Spleen (tissue), 11 donors: ENCODE measurements around the gene FCRL5. TPM values are rescaled to one million over a fixed set of nuclear protein-coding genes. Genes with fewer than 3 reads are reported as not detected.

ENCODE experiments used
- DNase-seq: peaks from one replicate; pipeline ENCODE4 v3.0.0-alpha.2; 2020
- H3K27ac ChIP-seq, 8 donors: fragments of 200-600 bp; sonication (generic) in 7 of 8; 1 replicate in 4 of 8; 2 replicates in 4 of 8; pipeline versions ENCODE4 v1.5.0 to v1.8.0; 2016 to 2021; ENCODE audit warnings: inconsistent platforms in 4 of 8, mild to moderate bottlenecking in 4 of 8, moderate library complexity in 1 of 8
- H3K27me3 ChIP-seq, 7 donors: fragments of 200-600 bp; sonication (generic) in 6 of 7; replicated peaks in 1 of 7; 1 replicate in 4 of 7; 2 replicates in 3 of 7; pipeline versions ENCODE4 v1.5.0 to v1.8.0; 2016 to 2021; ENCODE audit warnings: inconsistent platforms in 3 of 7, mild to moderate bottlenecking in 1 of 7
- H3K36me3 ChIP-seq, 6 donors: fragments of 200-600 bp; sonication (generic) in 5 of 6; 1 replicate in 4 of 6; 2 replicates in 2 of 6; pipeline versions ENCODE4 v1.5.0 to v1.8.0; 2016 to 2021; ENCODE audit warnings: inconsistent platforms in 2 of 6
- H3K4me1 ChIP-seq, 6 donors: fragments of 200-600 bp; sonication (generic) in 5 of 6; 1 replicate in 3 of 6; 2 replicates in 3 of 6; pipeline versions ENCODE4 v1.5.0 to v1.8.0; 2016 to 2021; ENCODE audit warnings: inconsistent platforms in 3 of 6
- H3K4me3 ChIP-seq, 8 donors: fragments of 200-600 bp; sonication (generic) in 7 of 8; 1 replicate in 4 of 8; 2 replicates in 4 of 8; pipeline versions ENCODE4 v1.5.0 to v1.8.0; 2016 to 2021; ENCODE audit warnings: inconsistent platforms in 4 of 8, mild to moderate bottlenecking in 4 of 8, moderate library complexity in 2 of 8
- H3K9me3 ChIP-seq, 8 donors: fragments of 200-600 bp; sonication (generic) in 7 of 8; 1 replicate in 4 of 8; 2 replicates in 4 of 8; pipeline versions ENCODE4 v1.5.0 to v1.8.0; 2016 to 2021; ENCODE audit warnings: inconsistent platforms in 4 of 8
- CTCF ChIP-seq, 11 experiments: fragments of 200-600 bp in 7 of 11; fragments of 450-650 bp in 4 of 11; sonication (generic) in 4 of 11; IDR thresholded peaks in 8 of 11; conservative IDR thresholded peaks in 3 of 11; 1 replicate in 7 of 11; 2 replicates in 4 of 11; pipeline versions ENCODE4 v1.4.0 to v1.8.0; 2016 to 2021; ENCODE audit warnings: antibody characterized with exemption in 11 of 11, inconsistent platforms in 4 of 11, mild to moderate bottlenecking in 1 of 11
- POLR2A ChIP-seq, 3 donors: fragments of 450-650 bp; IDR thresholded peaks; one replicate each; pipeline ENCODE4 v1.5.1; 2017; ENCODE audit warnings: antibody characterized with exemption in 3 of 3, mild to moderate bottlenecking in 1 of 3
- POLR2AphosphoS5 ChIP-seq, 3 donors: sonication (generic); formaldehyde crosslinking; IDR thresholded peaks; one replicate each; pipeline ENCODE4 v1.5.1; 2017; ENCODE audit warnings: antibody characterized with exemption in 3 of 3
- WGBS, 5 donors: extraction: QIAGEN DNeasy Blood & Tissue Kit in 3 of 5; methylation state at CpG; one replicate each; pipeline versions ENCODE4 v1.1.5 to v1.1.7; 2013 to 2018; 5-methylcytosine and 5-hydroxymethylcytosine counted together
- intact Hi-C: fragments of 100-400 bp; cut with DNase I; formaldehyde crosslinking; loops from one replicate; pipeline ENCODE4 v1.15.0; 2023; ENCODE audit warnings: low total_unique reads
- polyA plus RNA-seq, 3 donors: library from polyadenylated mRNA; stranded (reverse); fragments of 200-250 nt; gene quantifications; one replicate each; pipeline ENCODE4 v1.2.1, GENCODE V29; 2013
- total RNA-seq, 7 donors: library from RNA; depleted of rRNA in 3 of 7; stranded (reverse); fragments of >200 nt in 3 of 7; fragmentation: NEBNext Ultra II Directional in 4 of 7; extraction: Animal tissue kit (Norgen Biotek cat#: 25700) in 4 of 7; gene quantifications; one replicate each; pipeline versions ENCODE4 v1.1.0 to v1.2.1, GENCODE V29; 2016 to 2021
- donor health status: healthy with polysubstance abuse.
- donor health status: DM: no; HTN: no; CAD: no; lungs with moderate emphysema.
- donor health status: DM: no; HTN: no; CAD: no.
- donor health status: Bipolar disorder and iron deficiency.
- donor health status: healthy.
- donor health status: DM: no; HTN: no; CAD: no.
- donor health status: DM: yes; HTN: yes; CAD: no.

Gene FCRL5
- total and polyA plus RNA-seq, 10 donors, result 51.0 to 111 (median 68.2) TPM

GRCh38 chr1:157519451-157519850, 32.9 kb downstream of the FCRL5 start:
- Histone ChIP-seq H3K36me3 (peaks cover 0 to 58% (median 0%) of the 10 kb centered on the region in 6 donors), H3K27ac (no peak overlapping the region), H3K27me3 (no peaks in the 10 kb centered on the region), H3K4me1 (no peaks in the 10 kb centered on the region), H3K9me3 (no peaks in the 10 kb centered on the region), H3K4me3 (no peak overlapping the region)
- 76 to 89% (median 85%) methylated on average over 2 of the region's 2 CpGs for WGBS, 5 donors
- no peak for DNase-seq
- intact Hi-C loops, result no loop called here
- TF ChIP-seq CTCF (IDR thresholded peaks at IDR 0.05 in 8 of 11, conservative IDR thresholded peaks at IDR 0.05 in 3 of 11), result no peak
- TF ChIP-seq POLR2AphosphoS5 (IDR thresholded peaks at IDR 0.05), result no peak
- TF ChIP-seq POLR2A (IDR thresholded peaks at IDR 0.05), result no peak

- no peak for TF ChIP-seq CTCF (IDR thresholded peaks at IDR 0.05 in 8 of 11, conservative IDR thresholded peaks at IDR 0.05 in 3 of 11)
- DNase-seq, result no peak
- H3K27me3 ChIP-seq, result no peaks in the 10 kb centered on the region
- 55 to 85% (median 62%) methylated on average over 8 of the region's 8 CpGs for WGBS, 5 donors
- peaks cover 0 to 58% (median 0%) of the 10 kb centered on the region in 6 donors for H3K36me3 ChIP-seq
- H3K4me3 ChIP-seq, result no peak overlapping the region
- no peak overlapping the region for H3K27ac ChIP-seq
- peaks cover 0 to 14% (median 5%) of the 10 kb centered on the region in 6 donors for H3K4me1 ChIP-seq
- H3K9me3 ChIP-seq, result no peaks in the 10 kb centered on the region
- intact Hi-C loops, result no loop called here
These were observed 35.3 kb downstream of the FCRL5 start for GRCh38 chr1:157517016-157517415.

GRCh38 chr1:157515709-157516108, 36.6 kb downstream of the FCRL5 start:
- H3K4me1 ChIP-seq, result peaks cover 3 to 26% (median 13%) of the 10 kb centered on the region in 6 donors
- H3K4me3 ChIP-seq, result no peak overlapping the region
- intact Hi-C loops, result no loop called here
- 93 to 99% (median 96%) methylated on average over 7 of the region's 7 CpGs for WGBS, 5 donors
- no peaks in the 10 kb centered on the region for H3K9me3 ChIP-seq
- no peaks in the 10 kb centered on the region for H3K27me3 ChIP-seq
- TF ChIP-seq POLR2AphosphoS5 (IDR thresholded peaks at IDR 0.05), result no peak
- no peak for TF ChIP-seq POLR2A (IDR thresholded peaks at IDR 0.05)
- no peak for TF ChIP-seq CTCF (IDR thresholded peaks at IDR 0.05 in 8 of 11, conservative IDR thresholded peaks at IDR 0.05 in 3 of 11)
- DNase-seq, result no peak
- no peak overlapping the region for H3K27ac ChIP-seq
- peaks cover 0 to 54% (median 0%) of the 10 kb centered on the region in 6 donors for H3K36me3 ChIP-seq

GRCh38 chr1:157515141-157515540, 37.2 kb downstream of the FCRL5 start:
- TF ChIP-seq POLR2AphosphoS5 (IDR thresholded peaks at IDR 0.05) (no peak), CTCF (IDR thresholded peaks at IDR 0.05 in 8 of 11, conservative IDR thresholded peaks at IDR 0.05 in 3 of 11) (no peak), POLR2A (IDR thresholded peaks at IDR 0.05) (no peak)
- H3K4me1 ChIP-seq, result peaks cover 3 to 26% (median 13%) of the 10 kb centered on the region in 6 donors
- H3K36me3 ChIP-seq, result peaks cover 0 to 49% (median 0%) of the 10 kb centered on the region in 6 donors
- intact Hi-C loops, result no loop called here
- H3K4me3 ChIP-seq, result no peak overlapping the region
- H3K9me3 ChIP-seq, result no peaks in the 10 kb centered on the region
- H3K27me3 ChIP-seq, result no peaks in the 10 kb centered on the region
- DNase-seq, result no peak
- no peak overlapping the region for H3K27ac ChIP-seq
- WGBS, 5 donors, result 90 to 100% (median 95%) methylated on average over 3 of the region's 3 CpGs
